T-helper 1 cell treated with Interleukin-12 subunit alpha and Interleukin-12 subunit beta and Interleukin-4 antibody, amounts not matched to agents 30 ng/mL and 1 ng/mL, for 36 hours (primary cell): ENCODE results near the gene CCDC110. TPM values are rescaled to one million over a fixed set of nuclear protein-coding genes. Genes with fewer than 3 reads are reported as not detected.

Experiments
- intact Hi-C: fragments of 100-400 bp; cut with micrococcal nuclease; formaldehyde crosslinking; loops from one replicate; pipeline ENCODE4 v1.15.1; 2024
- total RNA-seq: library from RNA; stranded (reverse); gene quantifications from 2 replicates; pipeline ENCODE4 v1.2.3, GENCODE V29; 2022

CCDC110 gene
- total RNA-seq, 1 donor from 2014 or later: not detected

- intact Hi-C loops: loop anchor here (1.0 to 10.0 kb wide), 11 partner anchors 29 to 1980 kb away; partner anchors contain the start of genes ANKRD37, CCDC110, CDKN2AIP and CENPU
Measured at GRCh38 chr4:185424905-185425646, 46.5 kb downstream of the CCDC110 start.

GRCh38 chr4:185421366-185422124, 50.0 kb downstream of the CCDC110 start:
- intact Hi-C loops: loop anchor here (10.0 kb wide), 1 partner anchor 1977 kb away; the partner anchor contains the start of gene CDKN2AIP

- intact Hi-C loops: no loop called here
Measured at GRCh38 chr4:185416955-185417354, 54.6 kb downstream of the CCDC110 start.

- intact Hi-C loops: no loop called here
Measured at GRCh38 chr4:185412412-185412811, 59.1 kb downstream of the CCDC110 start.

GRCh38 chr4:185411849-185412248, 59.7 kb downstream of the CCDC110 start:
- intact Hi-C loops: no loop called here

- intact Hi-C loops: no loop called here
Measured at GRCh38 chr4:185408432-185408831, 63.1 kb downstream of the CCDC110 start.

- intact Hi-C loops: no loop called here
Measured at GRCh38 chr4:185405296-185405999, 66.1 kb downstream of the CCDC110 start.

- intact Hi-C loops: no loop called here
Measured at GRCh38 chr4:185404031-185404430, 67.5 kb downstream of the CCDC110 start.

- intact Hi-C loops: loop anchor here (5.0 to 10.0 kb wide), 2 partner anchors 147 to 985 kb away; no protein-coding TSS in a partner anchor
Measured at GRCh38 chr4:185399466-185399865, 72.1 kb downstream of the CCDC110 start.

- intact Hi-C loops: loop anchor here (5.0 to 10.0 kb wide), 2 partner anchors 146 to 984 kb away; no protein-coding TSS in a partner anchor
Measured at GRCh38 chr4:185398618-185399017, 72.9 kb downstream of the CCDC110 start.

- intact Hi-C loops: loop anchor here (1.0 to 10.0 kb wide), 9 partner anchors 28 to 1953 kb away; partner anchors contain the start of genes CCDC110, CDKN2AIP, IRF2 and SNX25
Measured at GRCh38 chr4:185396724-185397385, 74.7 kb downstream of the CCDC110 start, which contains the start of gene ANKRD37. TSS of gene ANKRD37 (plus strand) at chr4:185396841. CDS start at chr4:185396924, 83 bp downstream.

GRCh38 chr4:185395956-185396723, 75.4 kb downstream of the CCDC110 start:
- intact Hi-C loops: loop anchor here (1.0 to 10.0 kb wide), 17 partner anchors 29 to 1952 kb away; partner anchors contain the start of genes ACSL1, CASP3, CCDC110 and CDKN2AIP

- intact Hi-C loops: loop anchor here (1.0 to 10.0 kb wide), 10 partner anchors 51 to 981 kb away; partner anchors contain the start of genes ACSL1, CASP3, CYP4V2 and PRIMPOL
Measured at GRCh38 chr4:185395238-185395955, 76.1 kb downstream of the CCDC110 start, which contains the start of gene LRP2BP. TSS of gene LRP2BP (minus strand) at chr4:185395924. CDS start at chr4:185378186, 17,738 bp downstream.

Other genes with a start within 250 kb of the CCDC110 start
- 0.39 and 0.59 TPM in 2 replicates for gene LRP2BP, start 75.8 kb downstream of the CCDC110 start, total RNA-seq
- gene ANKRD37, start 74.9 kb downstream of the CCDC110 start, total RNA-seq: 9.4 and 10.1 TPM in 2 replicates
- 16.8 and 24.0 TPM in 2 replicates for gene UFSP2, start 45.8 kb downstream of the CCDC110 start, total RNA-seq
- not detected in 2 replicates for gene PDLIM3, start 63.8 kb upstream of the CCDC110 start, total RNA-seq